ENCODE results near the gene TMEM120A. TPM values are rescaled to one million over a fixed set of nuclear protein-coding genes. Genes with fewer than 3 reads are reported as not detected.

Gene TMEM120A
- total and polyA plus RNA-seq, 5 experiments from 2014 or later: 12.2 to 31.4 (median 15.6) TPM

- no peak for ATAC-seq
- no peak overlapping the region for H3K27ac Mint-ChIP-seq
- peaks cover 4 to 14% (median 9%) of the 10 kb centered on the region in 4 donors for H3K4me1 Mint-ChIP-seq
- DNase-seq: no peak
- POLR2A ChIA-PET: interaction anchor here (1.4 kb wide), 2 partner anchors 63 to 71 kb away, joined by 3 read pairs; partner anchors contain the start of genes MDH2 and STYXL1
- no peaks in the 10 kb centered on the region for H3K27me3 Mint-ChIP-seq
- H3K9me3 Mint-ChIP-seq: no peaks in the 10 kb centered on the region
- no peak overlapping the region for H3K4me3 Mint-ChIP-seq
- peaks cover 0 to 34% (median 12%) of the 10 kb centered on the region in 3 donors for H3K36me3 Mint-ChIP-seq
Measured at GRCh38 chr7:75985009-75985517, 9.3 kb downstream of the TMEM120A start.

GRCh38 chr7:75984130-75985008, 10.0 kb downstream of the TMEM120A start:
- Mint-ChIP-seq H3K4me3 (no peak overlapping the region), H3K27me3 (no peaks in the 10 kb centered on the region), H3K4me1 (peaks cover 0 to 8% (median 3%) of the 10 kb centered on the region in 4 donors), H3K36me3 (peaks cover 0 to 37% (median 14%) of the 10 kb centered on the region in 3 donors), H3K27ac (peak overlapping the region in 1 of 10 donors; percentile 49), H3K9me3 (no peaks in the 10 kb centered on the region)
- POLR2A ChIA-PET: interaction anchor here (1.4 kb wide), 2 partner anchors 64 to 70 kb away, joined by 3 read pairs; partner anchors contain the start of genes MDH2 and STYXL1
- ATAC-seq (no peak), DNase-seq (no peak)

GRCh38 chr7:75983471-75984129, 10.8 kb downstream of the TMEM120A start:
- DNase-seq (no peak), ATAC-seq (no peak)
- Mint-ChIP-seq H3K36me3 (peaks cover 0 to 39% (median 14%) of the 10 kb centered on the region in 3 donors), H3K9me3 (no peaks in the 10 kb centered on the region), H3K27me3 (no peaks in the 10 kb centered on the region), H3K4me3 (no peak overlapping the region), H3K4me1 (peaks cover 0 to 8% (median 3%) of the 10 kb centered on the region in 4 donors), H3K27ac (no peak overlapping the region)
- POLR2A ChIA-PET: no interaction called here

GRCh38 chr7:75982306-75983064, 11.9 kb downstream of the TMEM120A start:
- ATAC-seq: no peak
- POLR2A ChIA-PET: interaction anchor here (1.0 kb wide), 1 partner anchor 67 kb away, joined by 3 read pairs; no protein-coding TSS in a partner anchor

GRCh38 chr7:75981453-75982305, 12.7 kb downstream of the TMEM120A start:
- ATAC-seq (no peak), DNase-seq (no peak)
- peaks cover 0 to 3% (median under 1%) of the 10 kb centered on the region in 4 donors for H3K4me1 Mint-ChIP-seq
- POLR2A ChIA-PET: interaction anchor here (1.0 to 1.1 kb wide), 2 partner anchors 9 to 66 kb away, joined by 3 read pairs; no protein-coding TSS in a partner anchor
- H3K4me3 Mint-ChIP-seq: peak overlapping the region in 1 of 10 donors; percentile 38
- peak overlapping the region in 1 of 10 donors; percentile 53 for H3K27ac Mint-ChIP-seq
- peaks cover 0 to 31% (median 8%) of the 10 kb centered on the region in 3 donors for H3K36me3 Mint-ChIP-seq
- H3K27me3 Mint-ChIP-seq: no peaks in the 10 kb centered on the region
- no peaks in the 10 kb centered on the region for H3K9me3 Mint-ChIP-seq

More at GRCh38 chr7:75982306-75983064, 11.9 kb downstream of the TMEM120A start:
- Mint-ChIP-seq H3K36me3 (peaks cover 0 to 38% (median 14%) of the 10 kb centered on the region in 3 donors), H3K27ac (peak overlapping the region in 1 of 10 donors; percentile 62), H3K27me3 (no peaks in the 10 kb centered on the region), H3K9me3 (no peaks in the 10 kb centered on the region), H3K4me3 (no peak overlapping the region), H3K4me1 (peaks cover 0 to 6% (median 3%) of the 10 kb centered on the region in 4 donors)
- DNase-seq: no peak

GRCh38 chr7:75981203-75981452, 13.3 kb downstream of the TMEM120A start:
- ATAC-seq (no peak), DNase-seq (no peak)
- Mint-ChIP-seq H3K4me3 (no peak overlapping the region), H3K4me1 (peaks cover 0 to 3% (median 0%) of the 10 kb centered on the region in 4 donors), H3K27ac (no peak overlapping the region), H3K27me3 (no peaks in the 10 kb centered on the region), H3K36me3 (peaks cover 0 to 31% (median 7%) of the 10 kb centered on the region in 3 donors), H3K9me3 (no peaks in the 10 kb centered on the region)
- POLR2A ChIA-PET: interaction anchor here (0.6 to 1.1 kb wide), 2 partner anchors 9 to 117 kb away, joined by 3 to 4 read pairs; no protein-coding TSS in a partner anchor

- POLR2A ChIA-PET: interaction anchor here (0.6 to 1.1 kb wide), 2 partner anchors 8 to 116 kb away, joined by 3 to 4 read pairs; no protein-coding TSS in a partner anchor
- Mint-ChIP-seq H3K27me3 (no peaks in the 10 kb centered on the region), H3K4me3 (no peak overlapping the region), H3K9me3 (no peaks in the 10 kb centered on the region), H3K4me1 (peaks cover 0 to 3% (median 0%) of the 10 kb centered on the region in 4 donors), H3K27ac (no peak overlapping the region), H3K36me3 (peaks cover 0 to 29% (median 7%) of the 10 kb centered on the region in 3 donors)
- DNase-seq: no peak
- ATAC-seq: no peak
Measured at GRCh38 chr7:75980430-75981202, 13.8 kb downstream of the TMEM120A start.

- Mint-ChIP-seq H3K36me3 (peaks cover 0 to 27% (median 7%) of the 10 kb centered on the region in 3 donors), H3K4me1 (peaks cover 0 to 3% (median 0%) of the 10 kb centered on the region in 4 donors), H3K27me3 (no peaks in the 10 kb centered on the region), H3K27ac (peak overlapping the region in 3 of 10 donors; percentile 50 to 80 (median 59)), H3K4me3 (no peak overlapping the region), H3K9me3 (no peaks in the 10 kb centered on the region)
- no peak for DNase-seq
- POLR2A ChIA-PET: no interaction called here
- no peak for ATAC-seq
Measured at GRCh38 chr7:75979759-75980429, 14.5 kb downstream of the TMEM120A start.

- no peak overlapping the region for H3K27ac Mint-ChIP-seq
- H3K36me3 Mint-ChIP-seq: peaks cover 0 to 36% (median 9%) of the 10 kb centered on the region in 3 donors
- H3K4me1 Mint-ChIP-seq: peaks cover 0 to 3% (median 0%) of the 10 kb centered on the region in 4 donors
- no peaks in the 10 kb centered on the region for H3K9me3 Mint-ChIP-seq
- H3K4me3 Mint-ChIP-seq: no peak overlapping the region
- DNase-seq (no peak), ATAC-seq (no peak)
- no peaks in the 10 kb centered on the region for H3K27me3 Mint-ChIP-seq
- POLR2A ChIA-PET: no interaction called here
Measured at GRCh38 chr7:75977743-75978142, 16.7 kb downstream of the TMEM120A start.

- Mint-ChIP-seq H3K36me3 (peaks cover 0 to 39% (median 7%) of the 10 kb centered on the region in 3 donors), H3K4me3 (no peak overlapping the region)
Measured at GRCh38 chr7:75971961-75972763, 22.2 kb downstream of the TMEM120A start.

More at GRCh38 chr7:75971961-75972763, 22.2 kb downstream of the TMEM120A start:
- Mint-ChIP-seq H3K9me3 (no peaks in the 10 kb centered on the region), H3K27ac (no peak overlapping the region), H3K4me1 (peaks cover 0 to 9% (median 4%) of the 10 kb centered on the region in 4 donors), H3K27me3 (no peaks in the 10 kb centered on the region)
- POLR2A ChIA-PET: interaction anchor here (1.0 kb wide), 1 partner anchor 9 kb away, joined by 3 read pairs; no protein-coding TSS in a partner anchor
- DNase-seq (peak in 1 of 10 donors; percentile 63), ATAC-seq (no peak)

All from naive thymus-derived CD8-positive, alpha-beta T cell (primary cell).